Raji (cell line): ENCODE results near the gene SRPK3.

ENCODE experiments used
- POLR2A ChIP-seq: IDR thresholded peaks from 2 replicates; pipeline ENCODE4 v1.6.1; 2011; ENCODE audit warnings: low read depth, low read length, control low read depth; ENCODE audit not compliant: insufficient read depth

Gene SRPK3

DNA sequence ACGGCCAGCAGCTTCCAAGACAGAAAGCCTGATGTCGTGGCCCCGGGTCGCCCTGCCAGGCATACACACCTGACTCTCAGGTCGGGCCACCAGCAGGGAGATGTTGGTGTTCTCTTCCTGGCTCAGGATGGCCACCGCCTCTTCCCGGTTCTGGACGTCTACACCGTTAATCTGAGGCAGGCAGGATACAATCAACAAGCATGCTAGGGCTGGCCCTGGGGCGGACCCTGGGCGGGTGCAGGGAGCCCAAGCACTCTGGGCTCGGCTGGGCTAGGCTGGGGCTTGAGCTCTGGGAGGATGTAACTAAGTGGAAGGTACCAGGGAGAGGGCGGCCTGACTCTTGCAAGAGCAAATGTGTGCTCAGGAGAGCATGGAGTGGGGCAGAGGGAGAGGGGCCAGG lies 24.6 kb downstream of the SRPK3 start:
- TF ChIP-seq POLR2A = no peak

DNA sequence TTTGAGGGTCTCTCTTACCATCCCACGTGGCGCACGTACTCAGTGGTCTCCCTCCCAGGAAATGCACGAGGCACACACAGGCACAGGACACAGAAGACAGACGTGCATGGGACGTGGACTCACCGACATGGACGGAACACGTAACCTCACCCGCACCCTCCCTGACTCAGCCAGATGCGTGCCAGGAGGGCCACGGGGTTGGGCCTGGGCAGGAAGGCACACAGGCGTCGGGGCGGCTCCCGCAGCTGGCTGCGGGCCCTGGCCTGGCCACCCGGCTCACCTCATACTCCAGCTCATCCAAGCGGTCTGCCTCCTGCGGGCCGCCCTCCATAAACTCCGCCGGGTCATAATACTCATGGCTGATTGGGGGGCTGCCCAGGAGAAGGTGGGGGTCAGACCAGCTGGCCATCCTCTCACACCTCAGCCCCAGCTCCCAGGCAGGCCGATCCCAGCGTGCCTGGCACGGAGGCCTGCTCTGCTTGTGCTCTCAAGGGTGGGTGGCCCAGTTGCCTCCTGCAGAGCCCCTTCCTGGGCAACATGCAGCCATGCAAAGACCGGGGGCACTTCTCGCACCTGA lies 26.2 kb downstream of the SRPK3 start:
- no peak for TF ChIP-seq POLR2A

DNA sequence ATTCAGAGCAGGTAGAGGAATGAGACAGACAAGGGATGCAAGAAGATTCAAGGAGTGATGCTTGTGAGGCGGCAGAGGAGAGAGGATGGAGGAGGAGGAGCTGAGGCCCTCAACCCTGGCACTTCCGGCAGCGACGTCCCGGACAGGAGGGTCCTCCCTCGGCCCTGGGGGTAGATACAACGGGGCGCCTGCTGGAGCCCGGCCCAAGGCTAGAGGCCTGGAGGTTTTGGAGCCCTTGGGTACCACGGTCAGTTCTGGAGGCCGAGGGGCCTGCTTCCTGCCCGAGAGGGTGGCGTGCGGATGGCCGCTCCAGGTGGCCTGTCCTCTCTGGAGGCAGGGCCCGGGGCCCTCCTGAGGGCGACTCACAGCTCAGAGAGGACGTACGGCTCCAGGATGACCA lies 27.1 kb downstream of the SRPK3 start:
- TF ChIP-seq POLR2A = no peak

DNA sequence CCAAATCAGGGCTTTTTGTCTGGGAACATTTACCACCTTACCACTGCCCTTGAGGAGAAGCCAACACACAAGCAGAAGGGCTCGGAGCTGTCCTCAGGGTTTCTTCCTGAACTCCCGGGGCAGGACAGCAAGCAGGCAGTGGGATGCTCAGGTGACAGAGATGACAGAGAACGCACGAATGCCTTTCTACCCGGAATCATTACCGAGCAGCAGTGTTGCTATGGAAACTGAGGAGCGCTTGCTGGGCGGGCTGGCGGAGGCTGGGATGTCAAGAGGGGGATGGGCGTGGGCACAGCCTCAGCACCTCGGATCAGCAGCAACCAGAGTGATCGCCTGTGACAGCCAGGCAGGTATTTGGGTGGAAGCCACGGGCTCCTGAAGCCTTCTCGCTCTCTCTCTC lies 31.4 kb downstream of the SRPK3 start:
- no peak for TF ChIP-seq POLR2A

DNA sequence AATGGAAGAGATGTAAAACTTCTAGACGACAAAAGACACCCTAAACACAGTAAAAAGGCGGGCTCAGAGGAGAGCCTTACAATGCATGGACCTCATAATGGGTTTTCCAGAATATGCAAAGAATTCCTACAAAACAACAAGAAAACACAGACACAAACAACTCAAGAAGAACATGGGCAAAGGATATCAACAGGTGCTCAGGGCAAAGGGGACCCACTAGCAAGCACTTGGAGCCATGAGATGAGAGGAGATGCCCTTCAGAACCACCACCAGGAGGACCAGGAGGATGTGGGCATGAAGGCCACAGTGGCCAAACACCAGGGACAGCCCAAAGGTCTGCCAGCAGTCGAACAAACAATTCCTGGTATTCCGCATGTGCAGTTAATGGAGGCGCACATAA lies 32.3 kb downstream of the SRPK3 start:
- TF ChIP-seq POLR2A = no peak

DNA sequence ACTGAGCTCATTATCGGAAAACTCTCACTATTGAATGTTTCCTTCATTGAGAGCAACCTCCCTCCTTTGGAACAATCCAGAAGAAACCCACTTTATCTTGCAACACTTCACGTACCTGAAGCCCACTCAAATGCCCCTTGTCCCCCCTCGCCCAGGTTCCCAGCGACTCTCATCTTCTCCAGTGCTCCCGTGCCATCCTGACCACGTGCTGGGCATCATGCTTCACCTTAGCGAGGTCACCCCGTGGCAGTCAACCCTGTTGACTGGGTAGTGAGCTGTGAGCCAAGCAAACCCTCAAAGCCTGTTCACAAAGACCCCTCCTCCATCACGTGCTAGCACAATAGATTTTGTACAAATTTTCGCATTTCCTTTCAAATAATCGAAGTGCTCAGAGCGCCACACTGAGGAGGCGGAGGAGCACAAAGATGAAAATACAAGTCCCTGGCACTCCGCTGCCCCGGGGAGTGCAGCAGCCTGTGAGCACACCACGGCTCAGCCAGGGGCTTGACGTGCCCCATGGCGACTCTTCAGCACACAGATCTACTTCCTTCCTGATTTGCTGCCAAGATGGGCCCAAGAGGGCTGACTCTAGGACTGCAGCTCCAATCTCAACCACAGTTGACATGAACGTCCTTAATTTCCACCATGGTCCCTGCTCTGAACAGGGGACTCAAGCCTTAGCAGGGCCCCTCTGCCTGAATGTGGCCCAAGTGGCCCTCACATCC lies 33.9 kb downstream of the SRPK3 start:
- no peak for TF ChIP-seq POLR2A

DNA sequence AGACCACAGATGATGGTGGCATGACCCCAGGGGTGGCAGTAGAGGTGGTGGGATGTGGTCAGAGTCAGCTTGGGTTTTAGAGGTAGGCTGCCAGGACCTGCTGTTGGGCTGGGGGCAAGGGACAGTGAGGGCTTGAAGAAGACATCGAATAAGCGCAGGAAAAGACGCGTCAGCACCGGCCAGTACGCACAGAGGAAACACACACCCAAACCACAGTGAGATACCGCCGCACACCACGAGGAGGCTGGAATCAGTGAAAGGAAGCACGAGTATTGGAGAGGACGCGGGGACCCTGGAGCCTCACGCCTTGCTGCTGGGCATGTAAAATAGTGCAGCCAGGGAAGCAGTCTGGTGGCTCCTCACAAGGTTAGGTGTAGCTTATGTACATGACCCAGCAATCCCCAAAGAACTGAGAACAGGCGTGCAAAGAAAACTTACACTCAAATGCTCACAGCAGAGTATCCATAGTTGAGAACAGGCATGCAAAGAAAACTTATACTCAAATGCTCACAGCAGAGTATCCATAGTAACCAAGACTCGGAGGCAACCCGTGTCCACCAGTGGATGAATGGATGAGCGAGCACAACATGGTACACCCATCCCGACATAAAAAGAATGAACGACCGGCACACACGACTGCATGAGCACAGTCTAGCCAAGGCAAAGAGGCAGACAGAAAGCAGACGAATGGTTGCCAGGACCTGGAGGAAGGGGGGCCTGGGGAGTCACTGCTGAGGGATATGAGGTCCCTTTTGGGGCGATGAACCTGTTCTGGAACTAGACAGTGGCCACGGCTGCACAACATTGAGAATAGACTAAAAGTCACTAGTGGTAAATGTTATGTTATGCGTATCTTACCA lies 36.2 kb downstream of the SRPK3 start:
- no peak for TF ChIP-seq POLR2A

DNA sequence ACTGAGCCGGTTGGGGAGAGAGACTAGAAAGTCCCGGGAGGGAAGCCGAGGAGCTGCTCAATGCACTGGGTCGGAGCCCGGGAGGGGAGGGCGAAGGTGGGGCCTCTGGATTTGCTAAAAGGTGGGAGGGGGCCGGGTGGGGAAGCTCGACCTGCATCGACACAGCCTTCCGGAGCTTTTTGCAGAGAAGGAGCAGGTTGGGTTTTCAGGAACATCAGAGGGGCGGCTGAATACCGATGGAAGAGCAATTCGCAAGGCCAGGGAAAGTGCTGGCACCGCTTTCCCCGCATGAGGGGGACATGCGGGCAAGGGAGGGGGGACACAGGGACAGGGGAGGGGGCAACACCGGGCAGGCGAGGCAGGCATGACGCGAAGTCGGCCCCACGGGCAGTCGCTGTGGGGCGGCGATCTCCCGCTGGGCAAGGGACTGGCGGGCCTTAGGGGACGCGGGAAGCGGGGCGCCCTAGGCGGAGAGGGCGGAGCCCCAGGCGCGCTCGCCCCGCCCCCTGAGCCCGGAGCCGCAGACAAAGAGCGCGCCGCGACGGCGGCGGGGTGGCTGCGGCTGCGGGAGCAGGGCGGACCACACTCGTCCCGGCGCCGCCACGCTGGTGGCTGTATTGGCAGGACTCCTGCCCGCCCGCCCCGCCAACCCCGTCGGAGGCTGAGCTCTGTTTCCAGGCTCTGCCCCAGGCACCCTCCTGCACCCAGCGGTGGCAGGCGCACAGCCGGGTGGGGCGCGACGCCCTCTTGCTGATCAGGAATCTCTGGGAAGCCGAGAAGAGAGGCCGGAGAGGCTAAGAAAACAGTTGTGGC lies 37.9 kb downstream of the SRPK3 start:
- no peak for TF ChIP-seq POLR2A

DNA sequence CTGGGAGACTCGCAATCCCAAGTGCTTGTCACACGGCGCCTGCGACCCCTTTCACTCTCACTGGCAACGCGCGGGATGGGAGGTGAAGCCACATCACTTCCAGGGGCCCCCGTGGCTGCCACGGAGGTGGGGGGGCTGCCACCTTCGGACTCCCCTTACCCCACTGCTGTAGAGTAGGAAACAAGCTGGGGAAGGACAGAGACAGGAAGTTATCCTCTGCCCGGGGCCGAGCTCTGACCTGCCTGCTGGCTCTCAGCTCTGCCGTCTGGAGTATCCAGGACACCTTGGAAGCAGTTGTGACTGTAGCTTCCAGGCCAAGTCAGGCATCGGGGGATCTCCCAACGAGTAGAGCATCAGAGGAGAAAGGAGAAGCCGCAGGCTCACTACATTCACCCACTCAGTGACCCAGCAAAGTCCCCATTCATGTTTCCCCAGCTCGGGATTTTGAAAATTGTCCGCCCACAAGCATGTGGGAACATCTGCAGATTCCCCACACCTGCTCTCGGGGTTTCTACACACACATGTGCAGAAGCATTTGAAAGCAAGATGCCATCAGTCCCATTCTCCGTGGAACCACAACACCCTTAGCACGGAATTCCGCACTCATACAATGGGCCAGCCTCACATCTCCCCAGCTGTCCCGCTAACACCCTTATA lies 38.7 kb downstream of the SRPK3 start:
- TF ChIP-seq POLR2A = no peak

DNA sequence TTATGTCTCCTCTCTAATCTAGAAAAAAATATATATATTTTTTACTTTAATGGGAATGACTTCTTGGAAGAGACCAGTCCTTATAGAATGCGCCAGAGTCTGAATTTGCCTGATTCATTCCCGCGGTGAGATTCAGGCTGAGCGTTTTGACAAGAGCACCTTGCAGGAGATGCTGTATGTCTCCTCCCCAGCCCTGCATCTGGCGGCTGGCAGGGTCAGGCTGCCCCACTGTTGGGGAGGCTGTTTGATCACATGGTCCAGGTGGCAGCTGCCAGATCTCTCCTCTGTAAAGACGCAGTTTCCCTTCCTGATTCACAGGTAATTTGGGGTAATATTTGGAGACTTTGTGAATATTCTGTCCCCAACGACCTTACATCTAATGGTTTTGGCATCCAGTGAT lies 39.8 kb downstream of the SRPK3 start:
- no peak for TF ChIP-seq POLR2A

DNA sequence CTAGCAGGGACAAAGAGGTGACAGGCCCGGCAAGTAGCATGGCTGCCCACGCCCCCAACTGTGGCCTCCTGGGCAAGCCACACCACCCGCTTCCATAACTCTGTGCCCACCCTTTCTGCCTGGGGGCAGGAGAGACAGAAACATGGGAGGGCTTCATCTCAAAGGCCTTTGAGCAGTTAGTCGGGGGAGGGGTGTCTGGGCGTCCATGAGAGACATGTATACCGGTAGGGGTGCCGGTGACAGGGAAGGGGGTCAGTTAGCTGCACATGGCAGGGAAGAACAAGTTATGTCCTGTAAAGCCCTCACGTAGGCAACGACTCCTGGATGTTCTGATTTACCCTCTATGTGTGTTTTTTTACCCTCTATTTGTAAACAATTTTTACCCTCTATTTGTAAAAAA lies 40.2 kb downstream of the SRPK3 start:
- no peak for TF ChIP-seq POLR2A

DNA sequence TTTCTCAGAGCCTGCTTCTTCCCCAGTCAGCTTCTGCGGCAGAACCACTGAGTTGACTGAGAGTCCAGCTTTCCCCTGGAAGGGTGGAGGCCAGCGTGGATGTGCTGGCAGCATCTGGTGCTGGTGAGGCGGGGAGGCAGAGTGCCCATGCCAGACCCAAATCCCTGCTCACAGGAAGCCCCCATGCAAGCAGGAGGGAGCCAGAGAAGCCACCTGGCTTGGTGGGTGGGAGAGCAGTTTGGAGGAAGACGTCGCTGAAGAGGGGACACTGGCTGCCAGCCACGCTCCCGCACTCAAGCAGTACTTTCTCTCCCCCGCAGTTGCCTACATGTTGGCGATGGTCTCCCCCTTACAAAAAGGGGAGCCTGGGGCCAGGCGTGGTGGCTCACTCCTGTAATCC lies 43.5 kb downstream of the SRPK3 start:
- no peak for TF ChIP-seq POLR2A

DNA sequence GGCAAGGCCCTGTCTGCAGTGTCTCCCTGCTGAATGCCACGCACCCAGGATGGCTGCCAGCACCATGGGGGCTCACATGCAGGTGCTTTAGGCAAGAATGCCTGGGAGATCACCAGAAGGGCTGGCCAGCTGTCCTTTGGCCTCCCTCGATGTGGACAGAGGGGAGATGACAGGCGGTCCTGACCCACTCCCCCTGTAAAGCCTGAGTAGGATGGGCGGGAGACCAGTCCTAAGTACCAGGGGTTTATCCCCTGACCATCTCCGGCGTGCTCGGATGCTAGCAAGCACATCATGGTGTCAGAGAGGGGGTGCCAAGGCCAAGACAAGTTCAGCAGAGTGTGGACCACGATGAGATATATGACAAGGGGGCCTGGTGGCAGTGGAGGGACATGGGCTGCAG lies 44.2 kb downstream of the SRPK3 start:
- TF ChIP-seq POLR2A = no peak

DNA sequence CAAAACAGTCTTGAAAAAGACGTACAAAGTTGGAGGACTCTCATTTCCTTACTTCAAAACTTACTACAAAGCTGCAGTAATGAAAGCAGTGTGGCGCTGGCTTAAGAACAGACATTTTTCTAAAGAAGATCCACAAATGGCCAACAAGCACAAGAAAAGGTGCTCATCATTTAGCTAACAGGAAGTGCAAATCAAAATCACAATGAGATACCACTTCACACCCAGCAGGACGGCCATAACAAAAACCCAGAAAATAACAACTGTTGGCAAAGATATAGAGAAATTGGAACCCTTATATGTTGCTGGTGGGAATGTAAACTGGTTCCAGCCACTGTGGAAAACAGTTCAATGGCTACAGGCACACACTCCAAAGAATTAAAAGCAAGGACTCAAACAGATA lies 46.2 kb downstream of the SRPK3 start:
- TF ChIP-seq POLR2A = no peak

DNA sequence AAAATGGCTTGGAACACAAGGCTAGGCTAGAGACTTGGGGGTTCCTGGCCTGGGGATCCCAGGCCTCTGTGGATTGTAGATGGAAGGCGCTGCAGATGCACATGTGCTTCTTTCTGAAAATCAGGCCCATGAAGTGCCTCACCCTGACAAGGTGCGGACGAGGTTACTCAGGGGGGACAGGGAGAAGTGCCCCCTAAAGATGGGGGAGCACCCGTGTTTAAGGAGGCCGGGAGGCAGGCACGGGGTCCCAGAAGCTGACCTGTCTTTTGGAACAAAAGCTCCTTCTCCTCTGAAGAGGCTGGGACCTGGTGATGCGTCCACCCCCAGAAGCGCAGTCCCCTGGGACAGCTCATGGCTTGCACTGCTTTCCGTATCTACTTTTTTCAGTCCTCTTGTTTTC lies 47.1 kb downstream of the SRPK3 start:
- no peak for TF ChIP-seq POLR2A

DNA sequence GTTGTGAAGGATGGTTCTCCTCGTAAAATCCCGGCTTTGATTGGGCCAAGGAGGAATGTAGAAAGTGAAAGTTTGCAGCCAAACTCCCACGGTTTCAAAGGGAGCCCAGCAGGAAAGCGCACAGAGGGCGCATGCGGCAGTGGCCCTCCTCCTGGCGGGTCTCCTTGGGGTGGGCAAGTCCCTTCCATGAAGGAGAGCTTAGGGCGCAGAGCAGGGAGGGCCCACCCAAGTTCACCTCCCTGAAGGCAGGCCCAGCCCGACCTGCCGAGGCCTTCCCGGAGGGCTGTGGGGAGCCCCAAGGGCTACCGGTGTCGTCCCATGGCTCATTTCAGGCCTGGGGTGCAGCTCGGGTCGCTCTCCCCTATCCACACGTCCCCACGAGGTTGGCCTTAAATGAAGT lies 47.5 kb downstream of the SRPK3 start:
- no peak for TF ChIP-seq POLR2A
